Activated naive CD8-positive, alpha-beta T cell treated with anti-CD3 and anti-CD28 coated beads, Interleukin-2, amount 10 ng/mL, durations not matched to agents 7 days and 5 days (primary cell): ENCODE measurements around the gene TGFBR1. TPM values are rescaled to one million over a fixed set of nuclear protein-coding genes. Genes with fewer than 3 reads are reported as not detected.

Experiments used
- ATAC-seq: fragments of 150-1000 bp; cut with Tn5 transposase; one replicate; pipeline ENCODE4 v1.10.0; 2021; ENCODE audit warnings: low read depth, moderate library complexity
- POLR2A ChIA-PET: fragments of 350-600 bp; sonication (Branson Sonifier 250); formaldehyde crosslinking; loops from one replicate; lab custom pipeline; 2021; ENCODE audit warnings: antibody characterized with exemption; lab: Charles Lee
- DNase-seq: peaks from one replicate; pipeline ENCODE4 v3.0.0; 2021
- H3K27ac Mint-ChIP-seq: one replicate; pipeline ENCODE4 v1.8.0; 2022; ENCODE audit warnings: mild to moderate bottlenecking, mixed read lengths
- H3K27me3 Mint-ChIP-seq: one replicate; pipeline ENCODE4 v1.8.0; 2022; ENCODE audit warnings: mild to moderate bottlenecking, moderate library complexity, mixed read lengths
- H3K36me3 Mint-ChIP-seq: one replicate; pipeline ENCODE4 v1.8.0; 2021; ENCODE audit warnings: mild to moderate bottlenecking, mixed read lengths
- H3K4me1 Mint-ChIP-seq: one replicate; pipeline ENCODE4 v1.8.0; 2021; ENCODE audit warnings: mixed read lengths
- H3K4me3 Mint-ChIP-seq: one replicate; pipeline ENCODE4 v1.8.0; 2022; ENCODE audit warnings: mild to moderate bottlenecking, moderate library complexity, mixed read lengths
- H3K9me3 Mint-ChIP-seq: one replicate; pipeline ENCODE4 v1.8.0; 2021; ENCODE audit warnings: mixed read lengths
- total RNA-seq, 2 experiments: library from RNA; stranded (reverse); gene quantifications; one replicate each; pipeline ENCODE4 v1.2.3, GENCODE V29; 2021

TGFBR1 gene
- total RNA-seq, 2 experiments from 2014 or later: 82.7 to 83.5 TPM

GRCh38 chr9:99134893-99135341, 30.0 kb downstream of the TGFBR1 start:
- ATAC-seq (peak; percentile 53), DNase-seq (no peak)
- H3K36me3 Mint-ChIP-seq: peaks cover 58% of the 10 kb centered on the region
- POLR2A ChIA-PET: interaction anchor here (0.7 to 2.8 kb wide), 11 partner anchors 13 to 283 kb away, joined by 3 to 14 read pairs (median 3); no protein-coding TSS in a partner anchor
- peak overlapping the region; percentile 71 for H3K27ac Mint-ChIP-seq
- H3K9me3 Mint-ChIP-seq: no peaks in the 10 kb centered on the region
- H3K4me1 Mint-ChIP-seq: peaks cover 61% of the 10 kb centered on the region
- no peaks in the 10 kb centered on the region for H3K27me3 Mint-ChIP-seq
- peak overlapping the region; percentile 65 for H3K4me3 Mint-ChIP-seq

- DNase-seq (no peak), ATAC-seq (peak; percentile 84)
- Mint-ChIP-seq H3K27me3 (no peaks in the 10 kb centered on the region), H3K4me3 (peak overlapping the region; percentile 65), H3K36me3 (peaks cover 56% of the 10 kb centered on the region), H3K4me1 (peaks cover 57% of the 10 kb centered on the region), H3K27ac (peak overlapping the region; percentile 71), H3K9me3 (no peaks in the 10 kb centered on the region)
- POLR2A ChIA-PET: interaction anchor here (0.7 to 2.8 kb wide), 12 partner anchors 13 to 283 kb away, joined by 3 to 14 read pairs (median 4); partner anchors contain the start of gene TGFBR1
These were observed 30.5 kb downstream of the TGFBR1 start for GRCh38 chr9:99135456-99135855.

- peak overlapping the region; percentile 60 for H3K4me3 Mint-ChIP-seq
- no peaks in the 10 kb centered on the region for H3K9me3 Mint-ChIP-seq
- POLR2A ChIA-PET: interaction anchor here (0.8 to 1.2 kb wide), 4 partner anchors 11 to 136 kb away, joined by 3 to 4 read pairs (median 4); no protein-coding TSS in a partner anchor
- peak; percentile 43 for ATAC-seq
- no peaks in the 10 kb centered on the region for H3K27me3 Mint-ChIP-seq
- peaks cover 52% of the 10 kb centered on the region for H3K4me1 Mint-ChIP-seq
- no peak for DNase-seq
- H3K36me3 Mint-ChIP-seq: peaks cover 56% of the 10 kb centered on the region
- H3K27ac Mint-ChIP-seq: peak overlapping the region; percentile 71
These were observed 32.3 kb downstream of the TGFBR1 start for GRCh38 chr9:99137225-99137624.

GRCh38 chr9:99137891-99138290, 33.0 kb downstream of the TGFBR1 start:
- peak overlapping the region; percentile 43 for H3K27ac Mint-ChIP-seq
- H3K4me3 Mint-ChIP-seq: peak overlapping the region; percentile 19
- no peaks in the 10 kb centered on the region for H3K27me3 Mint-ChIP-seq
- DNase-seq (no peak), ATAC-seq (no peak)
- POLR2A ChIA-PET: interaction anchor here (0.8 to 1.2 kb wide), 2 partner anchors 24 to 137 kb away, joined by 3 read pairs; no protein-coding TSS in a partner anchor
- H3K36me3 Mint-ChIP-seq: peaks cover 55% of the 10 kb centered on the region
- no peaks in the 10 kb centered on the region for H3K9me3 Mint-ChIP-seq
- H3K4me1 Mint-ChIP-seq: peaks cover 50% of the 10 kb centered on the region

- DNase-seq (no peak), ATAC-seq (no peak)
- POLR2A ChIA-PET: interaction anchor here (0.6 to 1.7 kb wide), 4 partner anchors 25 to 136 kb away, joined by 3 to 7 read pairs (median 4); partner anchors contain the start of gene TGFBR1
- Mint-ChIP-seq H3K27ac (peak overlapping the region; percentile 10), H3K9me3 (no peaks in the 10 kb centered on the region), H3K36me3 (peaks cover 55% of the 10 kb centered on the region), H3K4me1 (peaks cover 46% of the 10 kb centered on the region), H3K4me3 (no peak overlapping the region), H3K27me3 (no peaks in the 10 kb centered on the region)
These were observed 33.7 kb downstream of the TGFBR1 start for GRCh38 chr9:99138424-99139284.

- no peaks in the 10 kb centered on the region for H3K27me3 Mint-ChIP-seq
- POLR2A ChIA-PET: interaction anchor here (1.7 to 2.6 kb wide), 2 partner anchors 35 to 139 kb away, joined by 7 to 9 read pairs; partner anchors contain the start of gene TGFBR1
- DNase-seq: no peak
- no peaks in the 10 kb centered on the region for H3K9me3 Mint-ChIP-seq
- no peak for ATAC-seq
- H3K36me3 Mint-ChIP-seq: peaks cover 58% of the 10 kb centered on the region
- H3K4me1 Mint-ChIP-seq: peaks cover 39% of the 10 kb centered on the region
- peak overlapping the region; percentile 52 for H3K27ac Mint-ChIP-seq
- H3K4me3 Mint-ChIP-seq: no peak overlapping the region
These were observed 35.0 kb downstream of the TGFBR1 start for GRCh38 chr9:99139868-99140267.

- peak; percentile 50 for ATAC-seq
- Mint-ChIP-seq H3K4me1 (peaks cover 32% of the 10 kb centered on the region), H3K27me3 (no peaks in the 10 kb centered on the region), H3K36me3 (peaks cover 62% of the 10 kb centered on the region), H3K4me3 (no peak overlapping the region), H3K9me3 (no peaks in the 10 kb centered on the region), H3K27ac (peak overlapping the region; percentile 60)
- POLR2A ChIA-PET: interaction anchor here (0.6 to 2.6 kb wide), 5 partner anchors 22 to 140 kb away, joined by 3 to 9 read pairs (median 4); no protein-coding TSS in a partner anchor
- DNase-seq: no peak
These were observed 35.9 kb downstream of the TGFBR1 start for GRCh38 chr9:99140685-99141314.

GRCh38 chr9:99141849-99142248, 36.9 kb downstream of the TGFBR1 start:
- H3K4me3 Mint-ChIP-seq: no peak overlapping the region
- POLR2A ChIA-PET: interaction anchor here (0.5 to 2.6 kb wide), 5 partner anchors 35 to 141 kb away, joined by 3 to 9 read pairs (median 6); no protein-coding TSS in a partner anchor
- H3K27me3 Mint-ChIP-seq: no peaks in the 10 kb centered on the region
- H3K36me3 Mint-ChIP-seq: peaks cover 64% of the 10 kb centered on the region
- peak overlapping the region; percentile 37 for H3K27ac Mint-ChIP-seq
- H3K9me3 Mint-ChIP-seq: no peaks in the 10 kb centered on the region
- DNase-seq: no peak
- no peak for ATAC-seq
- H3K4me1 Mint-ChIP-seq: peaks cover 29% of the 10 kb centered on the region

GRCh38 chr9:99142275-99142674, 37.4 kb downstream of the TGFBR1 start:
- ATAC-seq (no peak), DNase-seq (no peak)
- peaks cover 64% of the 10 kb centered on the region for H3K36me3 Mint-ChIP-seq
- H3K27me3 Mint-ChIP-seq: no peaks in the 10 kb centered on the region
- no peaks in the 10 kb centered on the region for H3K9me3 Mint-ChIP-seq
- no peak overlapping the region for H3K27ac Mint-ChIP-seq
- POLR2A ChIA-PET: interaction anchor here (0.5 to 2.6 kb wide), 3 partner anchors 35 to 141 kb away, joined by 5 to 9 read pairs (median 6); no protein-coding TSS in a partner anchor
- H3K4me3 Mint-ChIP-seq: no peak overlapping the region
- peaks cover 29% of the 10 kb centered on the region for H3K4me1 Mint-ChIP-seq

- Mint-ChIP-seq H3K4me3 (no peak overlapping the region), H3K27ac (no peak overlapping the region)
These were observed 38.7 kb downstream of the TGFBR1 start for GRCh38 chr9:99143655-99144054.

GRCh38 chr9:99144966-99145365, 40.1 kb downstream of the TGFBR1 start:
- no peak for ATAC-seq
- H3K9me3 Mint-ChIP-seq: no peaks in the 10 kb centered on the region
- peaks cover 63% of the 10 kb centered on the region for H3K36me3 Mint-ChIP-seq
- POLR2A ChIA-PET: no interaction called here
- H3K4me1 Mint-ChIP-seq: peaks cover 33% of the 10 kb centered on the region
- H3K4me3 Mint-ChIP-seq: no peak overlapping the region
- H3K27ac Mint-ChIP-seq: no peak overlapping the region
- DNase-seq: no peak
- H3K27me3 Mint-ChIP-seq: no peaks in the 10 kb centered on the region

More at GRCh38 chr9:99143655-99144054, 38.7 kb downstream of the TGFBR1 start:
- peaks cover 29% of the 10 kb centered on the region for H3K4me1 Mint-ChIP-seq
- DNase-seq (no peak), ATAC-seq (no peak)
- POLR2A ChIA-PET: interaction anchor here (0.6 kb wide), 1 partner anchor 50 kb away, joined by 3 read pairs; no protein-coding TSS in a partner anchor
- no peaks in the 10 kb centered on the region for H3K9me3 Mint-ChIP-seq
- peaks cover 67% of the 10 kb centered on the region for H3K36me3 Mint-ChIP-seq
- H3K27me3 Mint-ChIP-seq: no peaks in the 10 kb centered on the region

GRCh38 chr9:99146574-99146973, 41.7 kb downstream of the TGFBR1 start:
- POLR2A ChIA-PET: interaction anchor here (1.4 kb wide), 1 partner anchor 27 kb away, joined by 4 read pairs; no protein-coding TSS in a partner anchor
- no peak for DNase-seq
- Mint-ChIP-seq H3K36me3 (peaks cover 66% of the 10 kb centered on the region), H3K4me3 (no peak overlapping the region), H3K27ac (no peak overlapping the region), H3K4me1 (peaks cover 38% of the 10 kb centered on the region), H3K27me3 (no peaks in the 10 kb centered on the region), H3K9me3 (no peaks in the 10 kb centered on the region)
- ATAC-seq: no peak
